ENCODE data around the gene CEBPE. TPM values are rescaled to one million over a fixed set of nuclear protein-coding genes. Genes with fewer than 3 reads are reported as not detected.

The CEBPE gene
- total and polyA plus RNA-seq, 2 donors (not counting 3 experiments of a cell fraction or from before 2014, with no cell fraction given), result not detected

GRCh38 chr14:23145794-23146350 lies 26.8 kb upstream of the CEBPE start:
- POLR2A ChIA-PET, result interaction anchor here (0.6 kb wide), 1 partner anchor 14 kb away, joined by 3 read pairs; no protein-coding TSS in a partner anchor

More at GRCh38 chr14:23145794-23146350, 26.8 kb upstream of the CEBPE start:
- FAIRE-seq (no peak), DNase-seq (ENCODE audit: low read depth, low spot score) (no peak)
- Histone ChIP-seq H3K9me3 (replicated peaks; ENCODE audit: control insufficient read depth, insufficient read depth, low read length) (no peaks in the 10 kb centered on the region), H3K27ac (ENCODE audit: insufficient read depth, low read depth, low read length) (no peak overlapping the region), H4K20me1 (replicated peaks; ENCODE audit: control insufficient read depth, extremely low read depth, insufficient read depth, low read length) (no peaks in the 10 kb centered on the region), H3K9me1 (replicated peaks; ENCODE audit: control insufficient read depth, extremely low read depth, insufficient read depth, low read length) (no peaks in the 10 kb centered on the region), H3K4me3 (replicated peaks in 1 of 3; ENCODE audit: insufficient read depth in 1 of 3, low read depth in 1 of 3, low read length in 3 of 3) (no peak overlapping the region), H3K4me1 (ENCODE audit: control insufficient read depth, extremely low read depth, insufficient read depth, low read length) (no peaks in the 10 kb centered on the region), H3K9ac (replicated peaks; ENCODE audit: extremely low read depth, insufficient read depth, low read length) (no peak overlapping the region), H2AFZ (ENCODE audit: low read depth, low read length) (no peak overlapping the region), H3K36me3 (ENCODE audit: control insufficient read depth in 2 of 2, extremely low read depth in 1 of 2, insufficient read depth in 2 of 2, low read length in 2 of 2) (no peaks in the 10 kb centered on the region), H3K4me2 (ENCODE audit: insufficient read depth, low read length) (no peak overlapping the region), H3K27me3 (ENCODE audit: control insufficient read depth in 2 of 2, insufficient read depth in 2 of 2, low read length in 2 of 2) (no peaks in the 10 kb centered on the region), H3K79me2 (ENCODE audit: control insufficient read depth, insufficient read depth, low read length) (no peaks in the 10 kb centered on the region)
- dilution Hi-C loops (cut with MboI; ENCODE audit: extremely low pct_ligation_motif_present, low sequenced_read_pairs), result no loop called here
- intact Hi-C loops (cut with micrococcal nuclease), result no loop called here
- no peak for TF ChIP-seq CTCF (IDR thresholded peaks at IDR 0.05; ENCODE audit: extremely low read depth in 1 of 2, insufficient read depth in 1 of 2, low read depth in 1 of 2, low read length in 2 of 2)
- TF ChIP-seq MAX (IDR thresholded peaks at IDR 0.05; ENCODE audit: insufficient read depth, insufficient read length), result no peak
- no peak for TF ChIP-seq POLR2A (IDR thresholded peaks at IDR 0.05; ENCODE audit: low read depth, low read length)
- TF ChIP-seq POLR2AphosphoS5 (IDR thresholded peaks at IDR 0.05; ENCODE audit: insufficient read depth, low read depth, low read length), result no peak
- no peak for TF ChIP-seq EZH2 (IDR thresholded peaks at IDR 0.05; ENCODE audit: borderline replicate concordance, low read depth, low read length, severe bottlenecking)
- TF ChIP-seq MYC (IDR thresholded peaks at IDR 0.05; ENCODE audit: low read depth, low read length), result no peak
- no peak for TF ChIP-seq JUN (IDR thresholded peaks at IDR 0.05; ENCODE audit: borderline replicate concordance, insufficient read depth, insufficient read length, low read depth)
- TF ChIP-seq GATA2 (IDR thresholded peaks at IDR 0.05; ENCODE audit: insufficient read depth, insufficient read length, low read depth, low read length), result no peak
- no peak for TF ChIP-seq FOS (IDR thresholded peaks at IDR 0.05; ENCODE audit: borderline replicate concordance, insufficient read depth, low read length)
- no TSS peak for BruUV-seq (replicated peaks)
- CTCF ChIA-PET, result interaction anchor here (6.4 kb wide), 1 partner anchor 25 kb away, joined by 43 read pairs; no protein-coding TSS in a partner anchor

Measured in endothelial cell of umbilical vein (primary cell).